B cell (primary cell): Measurements from ENCODE around the gene LIME1. TPM values are rescaled to one million over a fixed set of nuclear protein-coding genes. Genes with fewer than 3 reads are reported as not detected.

Source experiments
- ATAC-seq: fragments of 200-7000 bp; cut with Tn5 transposase; one replicate; pipeline ENCODE4 v1.10.0; 2021; ENCODE audit warnings: low read depth, mild to moderate bottlenecking, moderate number of reproducible peaks, moderate library complexity
- CTCF ChIA-PET: fragments of 350-600 bp; sonication (Branson Sonifier 250); formaldehyde crosslinking; loops from one replicate; lab custom pipeline; 2021; ENCODE audit warnings: antibody characterized with exemption, inconsistent platforms; lab: Charles Lee
- POLR2A ChIA-PET: fragments of 350-600 bp; sonication (Branson Sonifier 250); formaldehyde crosslinking; loops from one replicate; lab custom pipeline; 2021; ENCODE audit warnings: antibody characterized with exemption; lab: Charles Lee
- DNase-seq: peaks from one replicate; pipeline ENCODE4 v3.0.0; 2013
- H2AFZ ChIP-seq: 2 replicates; pipeline ENCODE4 v1.6.1; 2012; ENCODE audit warnings: mild to moderate bottlenecking, low read depth, low read length; ENCODE audit not compliant: insufficient read depth, poor library complexity, severe bottlenecking
- H3K27ac ChIP-seq, 2 donors: 1 replicate in 1 of 2; 2 replicates in 1 of 2; pipeline ENCODE4 v1.5.1; 2012 to 2013; ENCODE audit warnings: low read length in 2 of 2, mild to moderate bottlenecking in 2 of 2, moderate library complexity in 1 of 2
- H3K27me3 ChIP-seq, 4 experiments: fragments of 200-600 bp in 1 of 4; sonication (generic) in 1 of 4; replicated peaks in 1 of 4; 1 replicate in 2 of 4; 2 replicates in 2 of 4; pipeline versions ENCODE4 v1.6.1 to v1.7.0; 2013 to 2016; ENCODE audit warnings: low read length in 3 of 4, mild to moderate bottlenecking in 2 of 4, mixed read lengths in 1 of 4, moderate library complexity in 1 of 4; ENCODE audit not compliant: insufficient read depth in 4 of 4, control insufficient read depth in 3 of 4; ENCODE audit errors: control extremely low read depth in 1 of 4
- H3K36me3 ChIP-seq, 2 experiments: replicated peaks in 1 of 2; 1 replicate in 1 of 2; 2 replicates in 1 of 2; pipeline versions ENCODE4 v1.6.1 to v1.7.1; 2013; ENCODE audit warnings: low read length in 1 of 2; ENCODE audit not compliant: insufficient read depth in 2 of 2, control insufficient read depth in 1 of 2; ENCODE audit errors: control extremely low read depth in 1 of 2, extremely low read depth in 1 of 2
- H3K4me1 ChIP-seq, 2 donors: fragments of 200-600 bp in 1 of 2; sonication (generic) in 1 of 2; 1 replicate in 1 of 2; 2 replicates in 1 of 2; pipeline versions ENCODE4 v1.5.1 to v1.6.1; 2013 to 2017; ENCODE audit warnings: low read length in 2 of 2; ENCODE audit not compliant: control insufficient read depth in 2 of 2, insufficient read depth in 2 of 2
- H3K4me2 ChIP-seq: replicated peaks from 2 replicates; pipeline ENCODE3; 2012; ENCODE audit warnings: mild to moderate bottlenecking, low read depth, low read length; ENCODE audit not compliant: poor library complexity, severe bottlenecking
- H3K4me3 ChIP-seq, 5 experiments: fragments of 200-600 bp in 1 of 5; sonication (generic) in 1 of 5; 1 replicate in 3 of 5; 2 replicates in 2 of 5; pipeline versions ENCODE4 v1.5.1 to v1.7.0; 2011 to 2016; ENCODE audit warnings: low read length in 4 of 5, mild to moderate bottlenecking in 4 of 5, low read depth in 2 of 5, control low read depth in 1 of 5, moderate library complexity in 1 of 5; ENCODE audit not compliant: insufficient read depth in 1 of 5; ENCODE audit errors: control extremely low read depth in 1 of 5, extremely low read depth in 1 of 5
- H3K79me2 ChIP-seq: fragments of 200-600 bp; sonication (generic); one replicate; pipeline ENCODE4 v1.6.0; 2016; ENCODE audit warnings: low read length; ENCODE audit not compliant: control insufficient read depth, insufficient read depth
- H3K9ac ChIP-seq: fragments of 200-600 bp; sonication (generic); 2 replicates; pipeline ENCODE4 v1.6.1; 2017; ENCODE audit warnings: mild to moderate bottlenecking, low read length, moderate library complexity
- H3K9me3 ChIP-seq, 3 donors: one replicate each; pipeline versions ENCODE4 v1.6.1 to v1.7.1; 2013; ENCODE audit warnings: low read length in 2 of 3; ENCODE audit not compliant: control insufficient read depth in 2 of 3, insufficient read depth in 1 of 3; ENCODE audit errors: control extremely low read depth in 1 of 3
- H4K20me1 ChIP-seq: 2 replicates; pipeline ENCODE4 v1.6.0; 2012; ENCODE audit warnings: mild to moderate bottlenecking, low read length; ENCODE audit not compliant: insufficient read depth, control insufficient read depth, poor library complexity, severe bottlenecking
- H3K27ac Mint-ChIP-seq: one replicate; pipeline ENCODE4 v1.8.0; 2021; ENCODE audit warnings: mixed read lengths
- H3K27me3 Mint-ChIP-seq: one replicate; pipeline ENCODE4 v1.8.0; 2021; ENCODE audit warnings: mixed read lengths
- H3K4me1 Mint-ChIP-seq: one replicate; pipeline ENCODE4 v1.8.0; 2021; ENCODE audit warnings: mixed read lengths
- H3K4me3 Mint-ChIP-seq: one replicate; pipeline ENCODE4 v1.8.0; 2021; ENCODE audit warnings: mixed read lengths
- H3K9me3 Mint-ChIP-seq: one replicate; pipeline ENCODE4 v1.8.0; 2022; ENCODE audit warnings: mixed read lengths; ENCODE audit not compliant: insufficient read depth
- EZH2 ChIP-seq: IDR thresholded peaks from 2 replicates; pipeline ENCODE4 v1.6.1; 2012; ENCODE audit warnings: borderline replicate concordance, low read depth, mild to moderate bottlenecking, moderate library complexity, low read length; ENCODE audit not compliant: insufficient read depth, poor library complexity, severe bottlenecking
- WGBS: methylation state at CpG from one replicate; pipeline ENCODE4 v1.1.5; 2013; ENCODE audit warnings: missing lambda C conversion rate; ENCODE audit not compliant: insufficient coverage; 5-methylcytosine and 5-hydroxymethylcytosine counted together
- intact Hi-C: fragments of 100-400 bp; cut with micrococcal nuclease; formaldehyde crosslinking; loops from one replicate; pipeline ENCODE4 v1.10.0; 2022
- polyA plus RNA-seq: library from polyadenylated mRNA; depleted of rRNA; stranded (reverse); fragments of >200 nt; gene quantifications from 2 replicates; pipeline ENCODE4 v1.2.3, GENCODE V29; 2012
- total RNA-seq, 2 donors: library from RNA; stranded (reverse); fragments of 120-200 nt in 1 of 2; gene quantifications; 1 replicate in 1 of 2; 2 replicates in 1 of 2; pipeline versions ENCODE4 v1.2.3 to v1.2.4, GENCODE V29; 2013 to 2022
- TF ChIP-seq, protein P1 (sequence below): fragments of 200-600 bp; IDR thresholded peaks from one replicate; pipeline ENCODE4 v1.8.0; 2022; ENCODE audit warnings: antibody characterized with exemption, mild to moderate bottlenecking

The LIME1 gene
- total and polyA plus RNA-seq, 2 donors (not counting 1 experiment from before 2014, with no cell fraction given) = 14.5 to 95.2 TPM

DNA sequence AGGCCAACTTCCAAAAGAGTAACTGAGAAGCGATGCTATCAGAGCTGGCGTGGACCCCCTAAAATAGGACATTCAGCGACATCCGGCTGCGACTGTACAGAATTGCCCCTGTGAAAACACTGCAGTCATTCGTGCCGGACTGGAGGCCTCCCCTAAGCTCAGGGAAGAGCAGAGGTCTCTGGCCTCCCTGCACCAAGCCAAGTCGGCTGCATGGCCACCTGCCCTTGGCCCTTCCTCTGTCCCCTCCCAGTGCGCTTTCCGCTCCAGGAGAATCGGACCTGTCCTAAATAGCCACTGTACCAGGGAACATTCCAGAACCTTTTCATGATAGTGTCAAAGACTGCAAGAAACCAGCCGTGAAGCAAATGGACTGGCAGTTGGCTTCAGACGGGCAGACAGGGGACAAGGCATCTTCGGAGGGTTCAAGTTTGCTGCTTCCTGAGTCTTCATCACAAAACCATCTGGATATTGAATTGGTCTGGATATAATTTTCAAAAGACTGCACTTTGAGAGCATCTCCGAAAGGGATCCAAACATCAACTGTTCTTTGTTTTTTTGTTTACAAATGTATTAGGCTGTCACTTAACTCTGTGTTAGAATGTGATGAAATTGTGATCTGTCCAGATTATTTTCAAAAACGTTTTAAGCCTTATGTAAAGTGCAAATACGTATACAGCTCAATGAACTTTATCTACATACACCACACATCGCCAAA is 19.6 kb downstream of the LIME1 start:
- H2AFZ ChIP-seq = no peak overlapping the region
- no peak overlapping the region for H3K4me3 Mint-ChIP-seq
- H3K27me3 Mint-ChIP-seq = peaks cover 4% of the 10 kb centered on the region
- H3K4me1 Mint-ChIP-seq = no peaks in the 10 kb centered on the region
- no peak for ATAC-seq
- 97% methylated on average over 16 of the region's 18 CpGs for WGBS
- no peaks in the 10 kb centered on the region for H3K27me3 ChIP-seq
- H4K20me1 ChIP-seq = no peaks in the 10 kb centered on the region
- H3K9me3 ChIP-seq = peaks cover 0 to 3% (median 0%) of the 10 kb centered on the region in 3 donors
- no peak overlapping the region for H3K4me2 ChIP-seq
- ChIA-PET POLR2A (no interaction called here), CTCF (interaction anchor here (0.6 kb wide), 1 partner anchor 29 kb away, joined by 4 read pairs; no protein-coding TSS in a partner anchor)
- no peaks in the 10 kb centered on the region for H3K79me2 ChIP-seq
- DNase-seq = no peak
- no peaks in the 10 kb centered on the region for H3K9me3 Mint-ChIP-seq
- no peak overlapping the region for H3K9ac ChIP-seq
- intact Hi-C loops = no loop called here
- TF ChIP-seq, protein P1, sequence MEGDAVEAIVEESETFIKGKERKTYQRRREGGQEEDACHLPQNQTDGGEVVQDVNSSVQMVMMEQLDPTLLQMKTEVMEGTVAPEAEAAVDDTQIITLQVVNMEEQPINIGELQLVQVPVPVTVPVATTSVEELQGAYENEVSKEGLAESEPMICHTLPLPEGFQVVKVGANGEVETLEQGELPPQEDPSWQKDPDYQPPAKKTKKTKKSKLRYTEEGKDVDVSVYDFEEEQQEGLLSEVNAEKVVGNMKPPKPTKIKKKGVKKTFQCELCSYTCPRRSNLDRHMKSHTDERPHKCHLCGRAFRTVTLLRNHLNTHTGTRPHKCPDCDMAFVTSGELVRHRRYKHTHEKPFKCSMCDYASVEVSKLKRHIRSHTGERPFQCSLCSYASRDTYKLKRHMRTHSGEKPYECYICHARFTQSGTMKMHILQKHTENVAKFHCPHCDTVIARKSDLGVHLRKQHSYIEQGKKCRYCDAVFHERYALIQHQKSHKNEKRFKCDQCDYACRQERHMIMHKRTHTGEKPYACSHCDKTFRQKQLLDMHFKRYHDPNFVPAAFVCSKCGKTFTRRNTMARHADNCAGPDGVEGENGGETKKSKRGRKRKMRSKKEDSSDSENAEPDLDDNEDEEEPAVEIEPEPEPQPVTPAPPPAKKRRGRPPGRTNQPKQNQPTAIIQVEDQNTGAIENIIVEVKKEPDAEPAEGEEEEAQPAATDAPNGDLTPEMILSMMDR = no peak
- no peak for TF ChIP-seq EZH2
- no peak overlapping the region for H3K27ac ChIP-seq
- H3K4me1 ChIP-seq = no peaks in the 10 kb centered on the region
- no peaks in the 10 kb centered on the region for H3K36me3 ChIP-seq
- no peak overlapping the region for H3K27ac Mint-ChIP-seq
- no peak overlapping the region for H3K4me3 ChIP-seq

DNA sequence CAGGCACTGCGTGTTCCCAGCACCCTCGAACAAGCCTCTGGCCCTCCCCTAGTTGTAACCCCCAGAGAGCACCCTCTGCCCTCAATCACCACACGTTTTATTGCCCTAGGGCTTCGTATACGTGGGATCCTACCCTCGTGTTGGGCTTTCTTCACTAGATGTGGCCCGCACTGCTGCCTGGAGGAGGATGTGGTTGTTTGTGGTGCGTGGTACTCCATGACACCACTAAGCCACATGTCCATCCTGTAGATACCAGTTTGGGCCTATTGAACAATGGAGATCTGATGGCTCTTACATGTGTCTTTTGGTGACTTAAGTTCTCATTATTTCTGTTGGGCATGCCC is 20.2 kb downstream of the LIME1 start:
- H3K27me3 Mint-ChIP-seq = peaks cover 4% of the 10 kb centered on the region
- H3K4me2 ChIP-seq = no peak overlapping the region
- 88% methylated on average over 2 of the region's 8 CpGs for WGBS

More for the DNA sequence above, 20.2 kb downstream of the LIME1 start:
- Histone ChIP-seq H3K27ac (no peak overlapping the region), H2AFZ (no peak overlapping the region), H3K36me3 (no peaks in the 10 kb centered on the region), H3K27me3 (no peaks in the 10 kb centered on the region), H3K79me2 (no peaks in the 10 kb centered on the region), H3K9me3 (peaks cover 0 to 3% (median 0%) of the 10 kb centered on the region in 3 donors), H3K4me3 (no peak overlapping the region), H3K9ac (no peak overlapping the region), H3K4me1 (no peaks in the 10 kb centered on the region), H4K20me1 (no peaks in the 10 kb centered on the region)
- Mint-ChIP-seq H3K9me3 (no peaks in the 10 kb centered on the region), H3K4me3 (no peak overlapping the region), H3K27ac (no peak overlapping the region), H3K4me1 (no peaks in the 10 kb centered on the region)
- ATAC-seq (no peak), DNase-seq (no peak)
- no peak for TF ChIP-seq EZH2
- TF ChIP-seq, protein P1 = no peak
- CTCF ChIA-PET = interaction anchor here (0.6 kb wide), 1 partner anchor 29 kb away, joined by 4 read pairs; no protein-coding TSS in a partner anchor
- POLR2A ChIA-PET = no interaction called here
- intact Hi-C loops = no loop called here
